ENCODE data around the gene CDH15. TPM values are rescaled to one million over a fixed set of nuclear protein-coding genes. Genes with fewer than 3 reads are reported as not detected.

Gene CDH15
- total RNA-seq, 1 donor from 2014 or later: not detected

GRCh38 chr16:89123001-89123830 is 48.3 kb upstream of the CDH15 start:
- H4K20me1 ChIP-seq (ENCODE audit: low read depth): no peaks in the 10 kb centered on the region
- no peaks in the 10 kb centered on the region for H3K27me3 ChIP-seq
- no peak overlapping the region for H3K4me3 Mint-ChIP-seq
- no peaks in the 10 kb centered on the region for H3K9me3 ChIP-seq (ENCODE audit: low read depth)
- no peaks in the 10 kb centered on the region for H3K79me2 ChIP-seq (ENCODE audit: low read depth)
- no peaks in the 10 kb centered on the region for H3K4me1 ChIP-seq
- no peaks in the 10 kb centered on the region for H3F3A ChIP-seq (ENCODE audit: low read depth)
- no peak overlapping the region for H3K4me3 ChIP-seq
- H3K9me3 Mint-ChIP-seq: peaks cover 6% of the 10 kb centered on the region
- peaks cover 2% of the 10 kb centered on the region for H3K27me3 Mint-ChIP-seq (ENCODE audit: insufficient read depth, low read depth)
- peaks cover 8% of the 10 kb centered on the region for H3K4me1 Mint-ChIP-seq
- H3K36me3 ChIP-seq: no peaks in the 10 kb centered on the region
- H3K27ac Mint-ChIP-seq: peak overlapping the region; percentile 57
- no peak for DNase-seq (ENCODE audit: low spot score)
- TF ChIP-seq EZH2phosphoT487 (IDR thresholded peaks at IDR 0.05): no peak
- TF ChIP-seq CTCF (IDR thresholded peaks at IDR 0.05): no peak
- TF ChIP-seq EZH2 (IDR thresholded peaks at IDR 0.05): no peak
- no peak overlapping the region for H3K9ac ChIP-seq
- H2AFZ ChIP-seq (replicated peaks): no peak overlapping the region
- H3K27ac ChIP-seq: no peak overlapping the region
- peaks cover 20% of the 10 kb centered on the region for H3K36me3 Mint-ChIP-seq
- no peak overlapping the region for H3K4me2 ChIP-seq

GRCh38 chr16:89123831-89124100 is 47.8 kb upstream of the CDH15 start:
- no peak overlapping the region for H3K27ac Mint-ChIP-seq

GRCh38 chr16:89129378-89129777 is 42.2 kb upstream of the CDH15 start:
- no peaks in the 10 kb centered on the region for H3F3A ChIP-seq (ENCODE audit: low read depth)

More at GRCh38 chr16:89123831-89124100, 47.8 kb upstream of the CDH15 start:
- Histone ChIP-seq H2AFZ (replicated peaks) (no peak overlapping the region), H3K4me3 (no peak overlapping the region), H3K36me3 (no peaks in the 10 kb centered on the region), H3K79me2 (ENCODE audit: low read depth) (no peaks in the 10 kb centered on the region), H3K9me3 (ENCODE audit: low read depth) (no peaks in the 10 kb centered on the region), H3K27ac (no peak overlapping the region), H3K4me2 (no peak overlapping the region), H3K9ac (no peak overlapping the region), H4K20me1 (ENCODE audit: low read depth) (no peaks in the 10 kb centered on the region), H3F3A (ENCODE audit: low read depth) (no peaks in the 10 kb centered on the region), H3K27me3 (no peaks in the 10 kb centered on the region), H3K4me1 (no peaks in the 10 kb centered on the region)
- DNase-seq (ENCODE audit: low spot score): no peak
- Mint-ChIP-seq H3K4me1 (peaks cover 3% of the 10 kb centered on the region), H3K4me3 (no peak overlapping the region), H3K27me3 (ENCODE audit: insufficient read depth, low read depth) (no peaks in the 10 kb centered on the region), H3K36me3 (peaks cover 21% of the 10 kb centered on the region), H3K9me3 (peaks cover 6% of the 10 kb centered on the region)
- TF ChIP-seq CTCF (IDR thresholded peaks at IDR 0.05): no peak
- TF ChIP-seq EZH2phosphoT487 (IDR thresholded peaks at IDR 0.05): no peak
- no peak for TF ChIP-seq EZH2 (IDR thresholded peaks at IDR 0.05)

More at GRCh38 chr16:89129378-89129777, 42.2 kb upstream of the CDH15 start:
- Mint-ChIP-seq H3K27ac (no peak overlapping the region), H3K27me3 (ENCODE audit: insufficient read depth, low read depth) (no peaks in the 10 kb centered on the region), H3K4me1 (no peaks in the 10 kb centered on the region), H3K4me3 (no peak overlapping the region), H3K9me3 (peaks cover 6% of the 10 kb centered on the region), H3K36me3 (peaks cover 35% of the 10 kb centered on the region)
- Histone ChIP-seq H4K20me1 (ENCODE audit: low read depth) (no peaks in the 10 kb centered on the region), H3K79me2 (ENCODE audit: low read depth) (no peaks in the 10 kb centered on the region), H2AFZ (replicated peaks) (no peak overlapping the region), H3K27ac (no peak overlapping the region), H3K4me3 (no peak overlapping the region), H3K4me2 (no peak overlapping the region), H3K27me3 (no peaks in the 10 kb centered on the region), H3K9me3 (ENCODE audit: low read depth) (no peaks in the 10 kb centered on the region), H3K9ac (no peak overlapping the region), H3K4me1 (no peaks in the 10 kb centered on the region), H3K36me3 (peaks cover 5% of the 10 kb centered on the region)
- TF ChIP-seq EZH2phosphoT487 (IDR thresholded peaks at IDR 0.05): no peak
- TF ChIP-seq CTCF (IDR thresholded peaks at IDR 0.05): no peak
- TF ChIP-seq EZH2 (IDR thresholded peaks at IDR 0.05): no peak
- DNase-seq (ENCODE audit: low spot score): no peak

All from neural progenitor cell (in vitro differentiated cells).